ENCODE data around the gene CTNNA3.
"Not testable (repeated sequence)": the region's sequence is repeated elsewhere in the genome, so short reads cannot be mapped to it uniquely, and the experiment has no call there.

CTNNA3 gene

GRCh38 chr10:67438605-67439304 is 257.2 kb downstream of the CTNNA3 start:
- Histone ChIP-seq H3K4me3 (ENCODE audit: low read length) (no peak overlapping the region), H3K36me3 (ENCODE audit: control insufficient read depth, insufficient read depth, low read length, severe bottlenecking) (no peaks in the 10 kb centered on the region), H3K9ac (ENCODE audit: low read length) (no peak overlapping the region), H3K9me3 (ENCODE audit: control insufficient read depth, low read length) (peaks cover 9% of the 10 kb centered on the region), H3K4me1 (ENCODE audit: control insufficient read depth, insufficient read depth, low read length) (no peaks in the 10 kb centered on the region), H3K27me3 (replicated peaks; ENCODE audit: control insufficient read depth, insufficient read depth, low read length) (no peaks in the 10 kb centered on the region)
- no peak for DNase-seq (ENCODE audit: low read depth)

GRCh38 chr10:67433276-67433675 is 262.7 kb downstream of the CTNNA3 start:
- no peaks in the 10 kb centered on the region for H3K9me3 ChIP-seq (ENCODE audit: control insufficient read depth, low read length)
- no peak overlapping the region for H3K9ac ChIP-seq (ENCODE audit: low read length)
- no peaks in the 10 kb centered on the region for H3K27me3 ChIP-seq (replicated peaks; ENCODE audit: control insufficient read depth, insufficient read depth, low read length)
- no peaks in the 10 kb centered on the region for H3K4me1 ChIP-seq (ENCODE audit: control insufficient read depth, insufficient read depth, low read length)
- H3K36me3 ChIP-seq (ENCODE audit: control insufficient read depth, insufficient read depth, low read length, severe bottlenecking) = no peaks in the 10 kb centered on the region
- DNase-seq (ENCODE audit: low read depth) = no peak
- H3K4me3 ChIP-seq (ENCODE audit: low read length) = no peak overlapping the region

- Histone ChIP-seq H3K4me1 (ENCODE audit: control insufficient read depth, insufficient read depth, low read length) (no peaks in the 10 kb centered on the region), H3K36me3 (ENCODE audit: control insufficient read depth, insufficient read depth, low read length, severe bottlenecking) (no peaks in the 10 kb centered on the region), H3K9ac (ENCODE audit: low read length) (no peak overlapping the region), H3K9me3 (ENCODE audit: control insufficient read depth, low read length) (peaks cover 22% of the 10 kb centered on the region), H3K4me3 (ENCODE audit: low read length) (no peak overlapping the region), H3K27me3 (replicated peaks; ENCODE audit: control insufficient read depth, insufficient read depth, low read length) (no peaks in the 10 kb centered on the region)
- DNase-seq (ENCODE audit: low read depth) = no peak
Measured at GRCh38 chr10:67402620-67403019, 293.4 kb downstream of the CTNNA3 start.

- Histone ChIP-seq H3K4me3 (ENCODE audit: low read length) (no peak overlapping the region), H3K36me3 (ENCODE audit: control insufficient read depth, insufficient read depth, low read length, severe bottlenecking) (no peaks in the 10 kb centered on the region), H3K9me3 (ENCODE audit: control insufficient read depth, low read length) (peaks cover 22% of the 10 kb centered on the region), H3K4me1 (ENCODE audit: control insufficient read depth, insufficient read depth, low read length) (no peaks in the 10 kb centered on the region), H3K9ac (ENCODE audit: low read length) (no peak overlapping the region), H3K27me3 (replicated peaks; ENCODE audit: control insufficient read depth, insufficient read depth, low read length) (no peaks in the 10 kb centered on the region)
- DNase-seq (ENCODE audit: low read depth) = no peak
Measured at GRCh38 chr10:67401711-67402110, 294.3 kb downstream of the CTNNA3 start.

- H3K36me3 ChIP-seq (ENCODE audit: control insufficient read depth, insufficient read depth, low read length, severe bottlenecking); H3K27me3 ChIP-seq (replicated peaks; ENCODE audit: control insufficient read depth, insufficient read depth, low read length); DNase-seq (ENCODE audit: low read depth); H3K4me1 ChIP-seq (ENCODE audit: control insufficient read depth, insufficient read depth, low read length); H3K9me3 ChIP-seq (ENCODE audit: control insufficient read depth, low read length); H3K4me3 ChIP-seq (ENCODE audit: low read length); H3K9ac ChIP-seq (ENCODE audit: low read length): not testable (repeated sequence)
Measured at GRCh38 chr10:67386841-67387533, 309.0 kb downstream of the CTNNA3 start.

GRCh38 chr10:67386260-67386659 is 309.7 kb downstream of the CTNNA3 start:
- DNase-seq (ENCODE audit: low read depth) = no peak

GRCh38 chr10:67385566-67385965 is 310.4 kb downstream of the CTNNA3 start:
- DNase-seq (ENCODE audit: low read depth) = no peak
- Histone ChIP-seq H3K4me1 (ENCODE audit: control insufficient read depth, insufficient read depth, low read length) (no peaks in the 10 kb centered on the region), H3K9ac (ENCODE audit: low read length) (no peak overlapping the region), H3K9me3 (ENCODE audit: control insufficient read depth, low read length) (no peaks in the 10 kb centered on the region), H3K27me3 (replicated peaks; ENCODE audit: control insufficient read depth, insufficient read depth, low read length) (no peaks in the 10 kb centered on the region), H3K4me3 (ENCODE audit: low read length) (no peak overlapping the region), H3K36me3 (ENCODE audit: control insufficient read depth, insufficient read depth, low read length, severe bottlenecking) (no peaks in the 10 kb centered on the region)

More at GRCh38 chr10:67386260-67386659, 309.7 kb downstream of the CTNNA3 start:
- no peak overlapping the region for H3K4me3 ChIP-seq (ENCODE audit: low read length)
- no peaks in the 10 kb centered on the region for H3K4me1 ChIP-seq (ENCODE audit: control insufficient read depth, insufficient read depth, low read length)
- no peak overlapping the region for H3K9ac ChIP-seq (ENCODE audit: low read length)
- H3K27me3 ChIP-seq (replicated peaks; ENCODE audit: control insufficient read depth, insufficient read depth, low read length) = no peaks in the 10 kb centered on the region
- no peaks in the 10 kb centered on the region for H3K36me3 ChIP-seq (ENCODE audit: control insufficient read depth, insufficient read depth, low read length, severe bottlenecking)
- no peaks in the 10 kb centered on the region for H3K9me3 ChIP-seq (ENCODE audit: control insufficient read depth, low read length)

- H3K9ac ChIP-seq (ENCODE audit: low read length) = no peak overlapping the region
- no peaks in the 10 kb centered on the region for H3K27me3 ChIP-seq (replicated peaks; ENCODE audit: control insufficient read depth, insufficient read depth, low read length)
- no peaks in the 10 kb centered on the region for H3K9me3 ChIP-seq (ENCODE audit: control insufficient read depth, low read length)
- no peak overlapping the region for H3K4me3 ChIP-seq (ENCODE audit: low read length)
- no peaks in the 10 kb centered on the region for H3K4me1 ChIP-seq (ENCODE audit: control insufficient read depth, insufficient read depth, low read length)
- H3K36me3 ChIP-seq (ENCODE audit: control insufficient read depth, insufficient read depth, low read length, severe bottlenecking) = no peaks in the 10 kb centered on the region
- DNase-seq (ENCODE audit: low read depth) = no peak
Measured at GRCh38 chr10:67385089-67385488, 310.9 kb downstream of the CTNNA3 start.

- H3K27me3 ChIP-seq (replicated peaks; ENCODE audit: control insufficient read depth, insufficient read depth, low read length) = no peaks in the 10 kb centered on the region
- no peak for DNase-seq (ENCODE audit: low read depth)
- no peaks in the 10 kb centered on the region for H3K9me3 ChIP-seq (ENCODE audit: control insufficient read depth, low read length)
- no peak overlapping the region for H3K9ac ChIP-seq (ENCODE audit: low read length)
- H3K36me3 ChIP-seq (ENCODE audit: control insufficient read depth, insufficient read depth, low read length, severe bottlenecking) = no peaks in the 10 kb centered on the region
- no peak overlapping the region for H3K4me3 ChIP-seq (ENCODE audit: low read length)
- no peaks in the 10 kb centered on the region for H3K4me1 ChIP-seq (ENCODE audit: control insufficient read depth, insufficient read depth, low read length)
Measured at GRCh38 chr10:67331121-67331910, 364.7 kb downstream of the CTNNA3 start.

GRCh38 chr10:67327626-67328535 is 368.1 kb downstream of the CTNNA3 start:
- Histone ChIP-seq H3K9me3 (ENCODE audit: control insufficient read depth, low read length) (peaks cover 22% of the 10 kb centered on the region), H3K36me3 (ENCODE audit: control insufficient read depth, insufficient read depth, low read length, severe bottlenecking) (no peaks in the 10 kb centered on the region), H3K4me3 (ENCODE audit: low read length) (no peak overlapping the region), H3K27me3 (replicated peaks; ENCODE audit: control insufficient read depth, insufficient read depth, low read length) (no peaks in the 10 kb centered on the region), H3K9ac (ENCODE audit: low read length) (no peak overlapping the region), H3K4me1 (ENCODE audit: control insufficient read depth, insufficient read depth, low read length) (no peaks in the 10 kb centered on the region)
- DNase-seq (ENCODE audit: low read depth) = no peak
